ENCODE measurements around the gene ROBO1.
"Not testable (repeated sequence)": the region's sequence is repeated elsewhere in the genome, so short reads cannot be mapped to it uniquely, and the experiment has no call there.

Gene ROBO1

GRCh38 chr3:79310016-79310415 is 457.8 kb downstream of the ROBO1 start:
- DNase-seq (ENCODE audit: low read depth): no peak

- DNase-seq (ENCODE audit: low read depth): no peak
These were observed 460.7 kb downstream of the ROBO1 start for GRCh38 chr3:79306934-79307570.

GRCh38 chr3:79299949-79300635 is 467.7 kb downstream of the ROBO1 start:
- not testable (repeated sequence) for DNase-seq (ENCODE audit: low read depth)

DNA sequence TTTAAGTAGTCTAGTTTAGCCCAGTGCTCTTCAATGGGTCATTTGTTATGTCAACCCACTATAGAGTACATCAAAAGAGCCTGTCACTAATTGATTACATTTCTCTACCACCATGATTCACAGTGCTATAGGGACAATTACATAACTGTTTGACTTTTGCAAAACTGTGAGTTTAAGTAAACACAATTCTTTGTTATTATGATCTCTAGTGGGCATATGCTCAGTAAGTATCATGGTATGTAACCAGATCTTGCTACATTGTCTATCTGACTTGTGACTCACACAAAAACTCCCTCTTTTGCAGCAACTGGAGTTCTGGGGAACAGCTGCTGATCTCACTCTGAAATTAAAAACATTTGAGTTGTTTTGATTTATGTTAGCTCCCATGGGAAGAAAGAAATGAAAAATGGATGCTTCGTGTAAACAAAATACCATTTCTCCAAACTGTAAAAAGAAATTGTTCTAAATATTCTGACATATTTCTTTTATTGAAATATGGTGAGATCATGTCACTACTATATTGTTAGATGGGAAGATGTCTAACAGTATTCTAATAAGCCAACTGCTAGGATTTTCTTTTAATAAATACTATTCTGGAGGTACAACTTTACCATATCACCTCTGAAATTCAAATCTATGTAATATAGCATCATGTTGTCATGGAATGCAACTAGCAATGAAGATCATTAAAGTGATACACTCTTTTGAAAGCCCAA is 470.4 kb downstream of the ROBO1 start:
- no peak for DNase-seq (ENCODE audit: low read depth)

DNA sequence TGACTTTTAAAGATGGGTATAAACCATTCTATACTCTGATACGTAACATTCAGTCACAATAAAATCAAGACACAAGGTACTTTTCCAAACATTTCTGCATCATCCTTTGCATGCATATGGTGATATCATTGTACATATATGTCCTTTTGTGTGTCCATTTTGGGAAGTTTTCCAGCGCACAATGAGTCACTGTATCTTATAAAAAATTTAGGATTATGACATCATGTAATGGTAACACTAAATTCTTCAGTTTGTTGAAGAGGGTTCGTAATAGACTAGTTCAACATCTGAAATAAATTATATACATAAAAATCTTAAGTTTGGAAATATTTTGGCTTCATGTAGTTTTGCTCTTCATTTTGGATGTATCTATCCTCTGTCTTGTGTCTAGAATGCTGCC is 480.9 kb downstream of the ROBO1 start:
- DNase-seq (ENCODE audit: low read depth): no peak

- DNase-seq (ENCODE audit: low read depth): no peak
These were observed 481.9 kb downstream of the ROBO1 start for GRCh38 chr3:79285871-79286270.

DNA sequence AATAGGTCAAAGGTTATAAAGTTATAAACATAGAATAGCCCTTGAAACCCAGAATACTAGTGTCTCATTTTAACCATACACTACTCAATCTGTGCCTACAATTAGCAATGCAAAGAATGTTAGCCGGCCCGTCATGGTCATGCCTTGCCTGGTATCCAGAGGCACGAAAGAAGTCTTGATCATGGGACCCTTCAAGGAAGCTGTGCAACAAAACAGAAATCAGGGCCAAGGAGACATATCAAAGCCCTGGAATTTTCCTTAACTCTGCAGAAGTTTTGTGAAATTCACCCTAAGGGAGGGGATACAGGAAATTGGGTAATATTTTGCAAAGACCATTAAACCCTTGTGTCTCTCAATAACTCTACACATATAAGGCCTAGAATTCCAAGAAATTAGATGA is 482.4 kb downstream of the ROBO1 start:
- DNase-seq (ENCODE audit: low read depth): no peak

DNA sequence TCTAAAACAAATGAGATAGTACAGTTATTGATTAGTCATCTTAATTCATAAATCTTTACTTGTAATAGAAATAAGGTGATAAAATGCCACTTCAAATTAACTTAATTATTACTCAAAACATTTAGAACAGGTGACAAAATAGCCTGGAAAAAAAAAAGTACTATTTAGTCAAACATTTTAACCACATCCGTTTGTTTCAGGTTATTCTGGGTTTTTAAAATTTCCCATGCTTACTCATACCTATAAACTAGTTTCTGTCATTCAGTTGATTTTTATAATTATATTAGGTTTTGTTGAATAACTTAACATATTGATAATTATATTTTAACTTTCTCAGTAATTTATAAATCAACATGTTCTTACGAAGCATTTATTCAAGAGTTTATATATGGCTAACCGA is 483.0 kb downstream of the ROBO1 start:
- DNase-seq (ENCODE audit: low read depth): no peak

GRCh38 chr3:79278681-79279080 is 489.1 kb downstream of the ROBO1 start:
- DNase-seq (ENCODE audit: low read depth): no peak

- no peak for DNase-seq (ENCODE audit: low read depth)
These were observed 499.4 kb downstream of the ROBO1 start for GRCh38 chr3:79268422-79268821.

DNA sequence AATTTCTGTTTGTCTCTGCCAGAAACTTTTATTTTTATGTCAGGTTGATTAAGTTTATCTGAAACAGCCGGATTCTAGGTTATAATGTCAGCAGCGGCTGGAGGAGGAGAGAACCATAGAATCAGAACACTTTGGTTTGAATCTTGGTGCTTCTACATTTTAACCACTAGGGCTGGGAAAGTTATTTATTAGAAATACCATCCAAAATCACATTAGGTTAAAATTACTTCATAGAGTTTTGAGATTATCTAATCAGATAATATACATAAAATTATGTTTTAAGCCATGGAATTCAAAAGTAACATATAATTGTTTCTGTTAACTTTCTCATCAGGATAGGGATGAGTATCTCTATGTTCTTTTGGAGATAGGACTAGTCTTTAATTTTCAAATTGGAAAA is 502.9 kb downstream of the ROBO1 start:
- no peak for DNase-seq (ENCODE audit: low read depth)

DNA sequence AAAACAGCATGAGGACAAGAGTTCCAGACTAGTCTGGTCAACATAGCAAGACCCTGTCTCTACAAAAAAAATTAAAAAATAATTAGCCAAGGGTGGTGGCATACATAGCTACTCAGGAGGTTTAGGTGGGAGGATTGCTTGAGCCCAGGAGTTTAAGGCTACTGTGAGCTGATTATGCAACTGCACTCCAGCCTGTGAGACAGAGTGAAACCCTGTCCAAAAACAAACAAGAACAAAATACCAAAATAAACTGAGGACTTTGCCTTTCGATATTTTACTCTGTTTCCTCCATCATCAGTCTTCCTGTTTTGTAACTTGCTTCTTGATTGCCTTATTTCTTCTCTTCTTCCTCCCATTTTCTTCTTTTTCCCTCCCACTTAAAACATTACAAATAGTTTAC is 504.4 kb downstream of the ROBO1 start:
- DNase-seq (ENCODE audit: low read depth): no peak

DNA sequence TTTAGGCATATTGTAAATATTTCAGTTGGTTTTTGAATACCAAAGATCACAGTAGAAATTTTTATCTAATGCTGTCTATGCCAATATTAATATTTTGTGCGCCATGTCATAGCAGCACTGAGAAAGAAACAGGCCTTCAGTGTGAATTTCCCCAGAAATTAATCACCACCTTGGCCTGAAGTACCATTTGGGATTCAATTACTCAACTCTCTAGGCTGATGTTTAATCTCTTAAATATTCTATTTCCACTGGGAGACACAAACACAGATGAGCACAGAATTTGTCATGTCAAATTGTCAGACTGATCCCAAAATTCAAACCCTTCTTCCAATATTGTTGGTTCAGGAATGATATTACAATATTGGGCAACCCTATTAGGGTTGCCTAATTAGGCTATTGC is 509.3 kb downstream of the ROBO1 start:
- no peak for DNase-seq (ENCODE audit: low read depth)

GRCh38 chr3:79257791-79258190 is 510.0 kb downstream of the ROBO1 start:
- DNase-seq (ENCODE audit: low read depth): no peak

DNA sequence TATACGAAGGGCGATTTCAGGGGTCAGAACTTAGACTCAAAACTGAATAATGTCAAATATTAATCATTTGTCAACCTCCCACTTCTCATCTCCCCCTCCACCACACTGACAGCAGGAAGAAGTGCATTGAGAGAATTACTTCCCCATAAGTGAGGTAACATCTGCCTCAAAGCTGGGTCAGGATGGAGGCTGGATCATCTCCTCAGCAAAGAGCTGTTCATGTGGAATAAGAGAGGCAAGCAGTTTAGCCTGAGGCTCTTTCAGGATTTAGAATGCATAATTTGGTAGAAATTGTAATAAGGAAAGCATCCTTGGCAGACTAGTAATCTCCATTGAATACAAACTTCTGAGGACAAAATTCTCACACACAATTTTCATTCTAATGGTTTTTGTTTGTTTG is 512.1 kb downstream of the ROBO1 start:
- DNase-seq (ENCODE audit: low read depth): no peak

DNA sequence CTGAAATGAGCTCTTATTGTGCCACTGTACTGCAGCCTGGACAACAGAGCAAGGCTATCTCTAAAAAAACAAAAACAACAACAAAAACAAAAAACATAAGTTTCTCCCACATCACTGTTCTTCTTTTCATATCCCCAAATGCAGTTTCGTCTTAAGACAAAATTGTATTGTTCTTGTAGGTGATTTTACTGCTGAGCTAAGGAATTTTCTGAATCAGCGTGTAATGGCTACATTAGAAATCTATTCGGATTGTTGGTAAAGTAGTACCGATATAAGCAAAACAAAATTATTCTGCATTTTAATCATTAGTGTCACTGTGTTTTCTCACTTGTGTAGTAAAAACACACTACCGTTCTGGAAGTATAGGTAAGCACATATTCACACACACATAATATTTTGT is 512.5 kb downstream of the ROBO1 start:
- no peak for DNase-seq (ENCODE audit: low read depth)

- no peak for DNase-seq (ENCODE audit: low read depth)
These were observed 514.1 kb downstream of the ROBO1 start for GRCh38 chr3:79253704-79254103.

DNA sequence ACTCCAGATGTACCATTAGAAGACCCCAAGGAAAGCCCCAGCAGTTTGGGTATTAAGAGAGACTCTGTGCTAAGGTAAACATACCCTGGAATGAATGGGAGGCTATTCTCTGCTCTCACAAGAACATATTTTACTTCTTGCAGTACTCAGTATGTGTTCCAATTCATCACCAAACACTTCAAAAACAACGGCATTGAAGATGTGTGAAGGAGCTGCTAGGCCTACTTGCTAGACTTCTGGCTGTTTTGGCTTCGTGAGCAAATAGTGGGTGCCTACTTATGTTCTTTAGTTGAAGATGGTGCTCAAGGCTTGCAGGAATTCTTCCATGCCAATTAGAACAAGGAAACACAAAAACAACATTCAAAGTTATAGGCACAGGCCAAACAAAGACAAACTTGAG is 514.5 kb downstream of the ROBO1 start:
- DNase-seq (ENCODE audit: low read depth): no peak

DNA sequence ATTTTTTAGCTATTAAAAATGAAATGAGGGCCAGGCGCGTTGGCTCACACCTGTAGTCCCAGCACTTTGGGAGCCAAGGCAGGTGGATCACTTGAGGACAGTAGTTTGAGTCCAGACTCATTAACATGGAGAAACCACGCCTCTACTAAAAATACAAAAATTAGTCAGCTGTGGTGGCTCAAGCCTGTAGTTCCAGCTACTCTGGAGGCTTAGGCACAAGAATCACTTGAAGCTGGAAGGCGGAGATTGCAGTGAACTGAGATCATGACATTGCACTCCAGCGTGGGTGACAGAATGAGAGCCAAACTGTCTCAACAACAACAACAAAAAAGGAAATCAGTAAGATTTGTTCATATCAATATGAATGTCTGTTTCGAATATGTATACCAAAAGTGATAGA is 517.1 kb downstream of the ROBO1 start:
- no peak for DNase-seq (ENCODE audit: low read depth)

DNA sequence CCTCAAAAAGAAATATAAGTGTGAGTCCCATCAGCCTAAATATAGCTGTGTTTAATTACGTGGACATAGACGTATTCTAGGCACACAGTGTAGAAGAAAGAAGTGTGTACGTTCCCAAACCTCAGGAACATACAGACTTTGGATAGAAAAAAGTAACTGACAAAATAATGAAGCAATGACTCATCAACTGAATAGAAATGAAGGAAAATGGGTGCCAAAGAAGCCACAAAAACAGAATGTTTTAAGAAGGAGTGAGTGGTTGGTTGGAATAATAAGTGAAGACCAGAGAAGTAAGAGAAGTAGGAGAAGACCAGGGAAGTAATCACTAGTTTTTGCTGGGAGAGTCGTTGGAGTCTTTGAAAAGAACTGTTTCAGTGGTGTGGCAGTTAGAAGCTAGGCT is 518.1 kb downstream of the ROBO1 start:
- DNase-seq (ENCODE audit: low read depth): no peak

DNA sequence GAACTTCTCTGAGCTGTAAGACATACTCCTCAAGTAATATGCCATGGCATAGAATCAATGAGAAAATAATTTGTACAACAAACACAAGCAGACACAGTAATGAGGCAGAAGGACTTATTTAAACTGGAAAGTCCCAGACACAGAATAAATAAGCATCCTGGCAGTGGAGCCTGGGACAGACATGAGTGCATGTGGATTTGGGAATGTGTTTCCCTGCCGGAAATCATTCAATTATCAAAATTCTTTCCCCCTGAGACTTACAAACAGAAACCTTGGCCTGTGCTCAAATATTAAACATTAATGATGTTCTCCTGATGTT is 520.1 kb downstream of the ROBO1 start:
- DNase-seq (ENCODE audit: low read depth): no peak

GRCh38 chr3:79246875-79247724 is 520.7 kb downstream of the ROBO1 start:
- DNase-seq (ENCODE audit: low read depth): no peak
